Measurements from ENCODE around the gene LDLRAP1.

DNA sequence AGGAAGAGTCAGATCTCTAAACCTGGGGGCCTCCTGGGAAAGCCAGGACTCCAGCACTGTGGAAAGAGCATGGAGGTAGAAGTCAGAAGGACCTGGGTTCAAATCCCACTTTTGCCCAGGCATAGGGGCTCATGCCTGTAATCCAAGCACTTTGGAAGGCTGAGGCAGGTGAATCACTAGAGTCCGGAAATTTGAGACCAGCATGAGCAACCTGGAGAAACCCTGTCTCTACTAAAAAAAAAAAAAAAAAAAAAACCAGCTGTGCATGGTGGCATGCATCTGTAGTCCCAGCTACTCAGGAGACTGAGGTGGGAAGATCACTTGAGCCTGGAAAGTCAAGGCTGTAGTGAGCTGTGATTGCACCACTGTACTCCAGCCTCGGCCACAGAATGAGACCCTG, 31.8 kb downstream of the LDLRAP1 start:
- TF ChIP-seq, protein P1, sequence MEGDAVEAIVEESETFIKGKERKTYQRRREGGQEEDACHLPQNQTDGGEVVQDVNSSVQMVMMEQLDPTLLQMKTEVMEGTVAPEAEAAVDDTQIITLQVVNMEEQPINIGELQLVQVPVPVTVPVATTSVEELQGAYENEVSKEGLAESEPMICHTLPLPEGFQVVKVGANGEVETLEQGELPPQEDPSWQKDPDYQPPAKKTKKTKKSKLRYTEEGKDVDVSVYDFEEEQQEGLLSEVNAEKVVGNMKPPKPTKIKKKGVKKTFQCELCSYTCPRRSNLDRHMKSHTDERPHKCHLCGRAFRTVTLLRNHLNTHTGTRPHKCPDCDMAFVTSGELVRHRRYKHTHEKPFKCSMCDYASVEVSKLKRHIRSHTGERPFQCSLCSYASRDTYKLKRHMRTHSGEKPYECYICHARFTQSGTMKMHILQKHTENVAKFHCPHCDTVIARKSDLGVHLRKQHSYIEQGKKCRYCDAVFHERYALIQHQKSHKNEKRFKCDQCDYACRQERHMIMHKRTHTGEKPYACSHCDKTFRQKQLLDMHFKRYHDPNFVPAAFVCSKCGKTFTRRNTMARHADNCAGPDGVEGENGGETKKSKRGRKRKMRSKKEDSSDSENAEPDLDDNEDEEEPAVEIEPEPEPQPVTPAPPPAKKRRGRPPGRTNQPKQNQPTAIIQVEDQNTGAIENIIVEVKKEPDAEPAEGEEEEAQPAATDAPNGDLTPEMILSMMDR (conservative IDR thresholded peaks at IDR 0.05 in 1 of 2, IDR thresholded peaks at IDR 0.05 in 1 of 2; ENCODE audit: low read depth in 1 of 2, low read length in 2 of 2), result no peak
- TF ChIP-seq EZH2 (IDR thresholded peaks at IDR 0.05; ENCODE audit: low read length, missing control alignments), result no peak

Measured in fibroblast of lung (primary cell).